ENCODE measurements around the gene FBXO2. TPM values are rescaled to one million over a fixed set of nuclear protein-coding genes. Genes with fewer than 3 reads are reported as not detected.
"Not testable (repeated sequence)": the region's sequence is repeated elsewhere in the genome, so short reads cannot be mapped to it uniquely, and the experiment has no call there.

FBXO2 gene
- total RNA-seq, 3 donors from 2014 or later (not counting 1 experiment from before 2014, with no cell fraction given), result 5.9 to 7.9 (median 6.7) TPM

DNA sequence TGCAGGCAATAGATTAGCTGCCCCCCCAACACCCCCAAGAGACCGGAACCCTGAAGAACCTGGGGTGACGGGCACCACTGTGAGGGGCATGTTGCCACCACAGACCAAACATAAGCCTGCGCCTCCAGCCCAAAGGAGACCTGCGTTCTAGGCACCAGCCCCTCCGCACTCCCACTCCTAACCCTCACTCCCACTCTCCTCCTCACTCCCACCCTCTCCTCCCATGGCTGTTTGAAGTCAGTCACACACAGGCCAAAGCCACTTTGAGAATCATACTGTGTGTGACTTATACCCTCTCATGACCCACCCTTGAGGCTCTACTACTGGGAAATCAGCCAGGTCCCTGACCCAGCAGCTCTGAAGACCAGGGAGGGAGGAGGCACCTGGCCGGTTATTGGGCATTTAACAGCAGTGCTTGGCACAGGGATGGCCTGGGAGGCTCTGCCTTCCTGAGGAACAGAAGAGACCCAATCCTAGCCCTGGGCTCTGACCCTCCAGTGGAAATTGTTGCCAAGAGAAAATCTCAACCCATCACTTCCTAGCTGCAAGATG, 43.5 kb downstream of the FBXO2 start:
- no peaks in the 10 kb centered on the region for H3K36me3 ChIP-seq (ENCODE audit: control insufficient read depth, insufficient read depth, low read length)
- H3K27me3 Mint-ChIP-seq (ENCODE audit: low read depth in 2 of 2), result peaks cover 7 to 8% of the 10 kb centered on the region in 2 donors
- H3K4me1 ChIP-seq (ENCODE audit: control insufficient read depth, insufficient read depth, low read length), result no peaks in the 10 kb centered on the region
- H3K4me1 Mint-ChIP-seq, result no peaks in the 10 kb centered on the region
- DNase-seq, result no peak
- no peaks in the 10 kb centered on the region for H3K9me3 Mint-ChIP-seq
- H3K4me3 ChIP-seq (ENCODE audit: low read length), result no peak overlapping the region
- H3K27ac ChIP-seq (ENCODE audit: low read length), result no peak overlapping the region
- no peaks in the 10 kb centered on the region for H3K36me3 Mint-ChIP-seq
- no peak overlapping the region for H3K4me3 Mint-ChIP-seq
- intact Hi-C loops (cut with micrococcal nuclease), result no loop called here
- 62% methylated on average over 6 of the region's 6 CpGs for WGBS (ENCODE audit: insufficient coverage)
- H3K27ac Mint-ChIP-seq, result no peak overlapping the region
- no peaks in the 10 kb centered on the region for H3K9me3 ChIP-seq (ENCODE audit: control insufficient read depth, insufficient read depth, low read length)
- TF ChIP-seq, protein P1, sequence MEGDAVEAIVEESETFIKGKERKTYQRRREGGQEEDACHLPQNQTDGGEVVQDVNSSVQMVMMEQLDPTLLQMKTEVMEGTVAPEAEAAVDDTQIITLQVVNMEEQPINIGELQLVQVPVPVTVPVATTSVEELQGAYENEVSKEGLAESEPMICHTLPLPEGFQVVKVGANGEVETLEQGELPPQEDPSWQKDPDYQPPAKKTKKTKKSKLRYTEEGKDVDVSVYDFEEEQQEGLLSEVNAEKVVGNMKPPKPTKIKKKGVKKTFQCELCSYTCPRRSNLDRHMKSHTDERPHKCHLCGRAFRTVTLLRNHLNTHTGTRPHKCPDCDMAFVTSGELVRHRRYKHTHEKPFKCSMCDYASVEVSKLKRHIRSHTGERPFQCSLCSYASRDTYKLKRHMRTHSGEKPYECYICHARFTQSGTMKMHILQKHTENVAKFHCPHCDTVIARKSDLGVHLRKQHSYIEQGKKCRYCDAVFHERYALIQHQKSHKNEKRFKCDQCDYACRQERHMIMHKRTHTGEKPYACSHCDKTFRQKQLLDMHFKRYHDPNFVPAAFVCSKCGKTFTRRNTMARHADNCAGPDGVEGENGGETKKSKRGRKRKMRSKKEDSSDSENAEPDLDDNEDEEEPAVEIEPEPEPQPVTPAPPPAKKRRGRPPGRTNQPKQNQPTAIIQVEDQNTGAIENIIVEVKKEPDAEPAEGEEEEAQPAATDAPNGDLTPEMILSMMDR (IDR thresholded peaks at IDR 0.05), result no peak
- ATAC-seq, result no peak
- no peaks in the 10 kb centered on the region for H3K27me3 ChIP-seq (ENCODE audit: control insufficient read depth, insufficient read depth, low read length)

DNA sequence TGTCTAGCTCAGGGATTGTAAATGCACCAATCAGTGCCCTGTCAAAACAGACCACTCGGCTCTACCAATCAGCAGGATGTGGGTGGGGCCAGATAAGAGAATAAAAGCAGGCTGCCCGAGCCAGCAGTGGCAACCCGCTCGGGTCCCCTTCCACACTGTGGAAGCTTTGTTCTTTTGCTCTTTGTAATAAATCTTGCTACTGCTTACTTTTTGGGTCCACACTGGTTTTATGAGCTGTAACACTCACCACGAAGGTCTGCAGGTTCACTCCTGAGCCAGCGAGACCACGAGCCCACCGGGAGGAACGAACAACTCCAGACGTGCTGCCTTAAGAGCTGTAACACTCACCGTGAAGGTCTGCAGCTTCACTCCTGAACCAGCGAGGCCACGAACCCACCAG, 44.9 kb downstream of the FBXO2 start:
- H3K27ac Mint-ChIP-seq; H3K9me3 ChIP-seq (ENCODE audit: control insufficient read depth, insufficient read depth, low read length); ATAC-seq; DNase-seq; H3K4me3 ChIP-seq (ENCODE audit: low read length); H3K4me1 Mint-ChIP-seq; H3K27ac ChIP-seq (ENCODE audit: low read length); H3K36me3 Mint-ChIP-seq; H3K4me1 ChIP-seq (ENCODE audit: control insufficient read depth, insufficient read depth, low read length); H3K9me3 Mint-ChIP-seq; intact Hi-C loops (cut with micrococcal nuclease); H3K27me3 Mint-ChIP-seq (ENCODE audit: low read depth in 2 of 2); H3K4me3 Mint-ChIP-seq; H3K36me3 ChIP-seq (ENCODE audit: control insufficient read depth, insufficient read depth, low read length); H3K27me3 ChIP-seq (ENCODE audit: control insufficient read depth, insufficient read depth, low read length): not testable (repeated sequence)
- WGBS (ENCODE audit: insufficient coverage), result 80% methylated on average over 11 of the region's 13 CpGs

DNA sequence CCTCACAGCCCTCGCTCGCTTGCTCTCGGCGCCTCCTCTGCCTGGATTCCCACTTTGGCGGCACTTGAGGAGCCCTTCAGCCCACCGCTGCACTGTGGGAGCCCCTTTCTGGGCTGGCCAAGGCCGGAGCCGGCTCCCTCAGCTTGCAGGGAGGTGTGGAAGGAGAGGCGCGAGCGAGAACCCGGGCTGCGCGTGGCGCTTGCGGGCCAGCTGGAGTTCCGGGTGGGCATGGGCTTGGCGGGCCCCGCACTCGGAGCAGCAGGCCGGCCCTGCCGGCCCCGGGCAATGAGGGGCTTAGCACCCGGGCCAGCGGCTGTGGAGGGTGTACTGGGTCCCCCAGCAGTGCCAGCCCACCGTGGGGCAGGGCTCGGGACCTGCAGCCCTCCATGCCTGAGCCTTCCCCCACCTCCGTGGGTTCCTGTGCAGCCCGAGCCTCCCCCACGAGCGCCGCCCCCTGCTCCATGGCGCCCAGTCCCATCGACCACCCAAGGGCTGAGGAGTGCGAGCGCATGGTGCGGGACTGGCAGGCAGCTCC, 45.6 kb downstream of the FBXO2 start:
- intact Hi-C loops (cut with micrococcal nuclease); H3K36me3 ChIP-seq (ENCODE audit: control insufficient read depth, insufficient read depth, low read length); H3K27ac ChIP-seq (ENCODE audit: low read length); H3K27me3 Mint-ChIP-seq (ENCODE audit: low read depth in 2 of 2); H3K9me3 Mint-ChIP-seq; H3K27me3 ChIP-seq (ENCODE audit: control insufficient read depth, insufficient read depth, low read length); ATAC-seq; H3K4me3 ChIP-seq (ENCODE audit: low read length); H3K4me1 Mint-ChIP-seq; H3K9me3 ChIP-seq (ENCODE audit: control insufficient read depth, insufficient read depth, low read length); H3K4me1 ChIP-seq (ENCODE audit: control insufficient read depth, insufficient read depth, low read length); DNase-seq; H3K4me3 Mint-ChIP-seq; H3K27ac Mint-ChIP-seq; H3K36me3 Mint-ChIP-seq: not testable (repeated sequence)
- 95% methylated on average over 33 of the region's 37 CpGs for WGBS (ENCODE audit: insufficient coverage)

DNA sequence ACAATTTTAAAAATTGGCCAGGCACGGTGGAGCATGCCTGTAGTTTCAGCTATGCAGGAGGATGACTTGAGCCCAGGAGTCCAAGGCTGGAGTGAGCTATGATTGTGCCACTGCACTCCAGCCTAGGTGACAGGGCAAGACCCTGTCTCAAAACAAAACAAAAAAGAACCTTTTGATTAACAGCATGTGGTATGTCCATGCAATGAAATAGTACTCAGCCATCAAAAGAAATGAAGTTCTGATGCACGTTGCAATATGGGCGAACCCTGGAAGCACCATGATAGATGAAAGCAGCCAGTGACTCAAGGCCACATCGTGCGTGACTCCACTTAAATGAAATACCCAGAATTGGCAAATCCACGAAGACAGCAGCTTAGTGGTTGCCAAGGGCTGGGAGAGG, 47.5 kb downstream of the FBXO2 start:
- 87% methylated on average over 6 of the region's 6 CpGs for WGBS (ENCODE audit: insufficient coverage)
- H3K27ac ChIP-seq (ENCODE audit: low read length), result no peak overlapping the region
- Mint-ChIP-seq H3K4me3 (no peak overlapping the region), H3K27me3 (ENCODE audit: low read depth in 2 of 2) (peaks cover 3 to 9% of the 10 kb centered on the region in 2 donors), H3K36me3 (no peaks in the 10 kb centered on the region), H3K4me1 (no peaks in the 10 kb centered on the region), H3K9me3 (no peaks in the 10 kb centered on the region), H3K27ac (no peak overlapping the region)
- ATAC-seq, result no peak
- no peak for DNase-seq
- no peaks in the 10 kb centered on the region for H3K27me3 ChIP-seq (ENCODE audit: control insufficient read depth, insufficient read depth, low read length)
- intact Hi-C loops (cut with micrococcal nuclease), result no loop called here
- no peaks in the 10 kb centered on the region for H3K9me3 ChIP-seq (ENCODE audit: control insufficient read depth, insufficient read depth, low read length)
- no peaks in the 10 kb centered on the region for H3K36me3 ChIP-seq (ENCODE audit: control insufficient read depth, insufficient read depth, low read length)
- no peak overlapping the region for H3K4me3 ChIP-seq (ENCODE audit: low read length)
- no peaks in the 10 kb centered on the region for H3K4me1 ChIP-seq (ENCODE audit: control insufficient read depth, insufficient read depth, low read length)
- TF ChIP-seq, protein P1 (IDR thresholded peaks at IDR 0.05), result no peak

Data from natural killer cell (primary cell).